Osteocyte (in vitro differentiated cells): ENCODE results near the gene FHIT. TPM values are rescaled to one million over a fixed set of nuclear protein-coding genes. Genes with fewer than 3 reads are reported as not detected.

Experiments used
- DNase-seq: peaks from one replicate; pipeline ENCODE4 v3.0.0; 2021; ENCODE audit warnings: mixed read lengths; ENCODE audit not compliant: unreplicated experiment; ENCODE audit errors: extremely low spot score
- H3K27ac Mint-ChIP-seq: one replicate; pipeline ENCODE4 v1.8.0; 2021; ENCODE audit warnings: mild to moderate bottlenecking, mixed read lengths; ENCODE audit not compliant: unreplicated experiment
- H3K27me3 Mint-ChIP-seq: one replicate; pipeline ENCODE4 v1.8.0; 2021; ENCODE audit warnings: mixed read lengths; ENCODE audit not compliant: unreplicated experiment
- H3K36me3 Mint-ChIP-seq: one replicate; pipeline ENCODE4 v1.8.0; 2021; ENCODE audit warnings: mixed read lengths; ENCODE audit not compliant: unreplicated experiment
- H3K4me1 Mint-ChIP-seq: one replicate; pipeline ENCODE4 v1.8.0; 2021; ENCODE audit warnings: mixed read lengths; ENCODE audit not compliant: unreplicated experiment
- H3K4me3 Mint-ChIP-seq: one replicate; pipeline ENCODE4 v1.8.0; 2021; ENCODE audit warnings: mild to moderate bottlenecking, moderate library complexity, mixed read lengths; ENCODE audit not compliant: unreplicated experiment
- H3K9me3 Mint-ChIP-seq: one replicate; pipeline ENCODE4 v1.8.0; 2021; ENCODE audit warnings: mixed read lengths; ENCODE audit not compliant: unreplicated experiment
- CTCF ChIP-seq: fragments of 200-600 bp; sonication (generic); IDR thresholded peaks from 2 replicates; pipeline ENCODE4 v1.5.0; 2021; ENCODE audit warnings: antibody characterized with exemption, mild to moderate bottlenecking, moderate library complexity
- total RNA-seq: library from RNA; stranded (reverse); gene quantifications from 2 replicates; pipeline ENCODE4 v1.2.1, GENCODE V29; 2021

The FHIT gene
- total RNA-seq, 1 donor from 2014 or later = 2.3 TPM

GRCh38 chr3:59865351-59865750, 1385.9 kb downstream of the FHIT start:
- Mint-ChIP-seq H3K36me3 (no peaks in the 10 kb centered on the region), H3K27me3 (no peaks in the 10 kb centered on the region), H3K4me3 (no peak overlapping the region), H3K4me1 (peaks cover 4% of the 10 kb centered on the region), H3K9me3 (no peaks in the 10 kb centered on the region), H3K27ac (no peak overlapping the region)
- no peak for DNase-seq
- TF ChIP-seq CTCF = no peak

- TF ChIP-seq CTCF = no peak
- H3K4me1 Mint-ChIP-seq = peaks cover 4% of the 10 kb centered on the region
- no peaks in the 10 kb centered on the region for H3K36me3 Mint-ChIP-seq
- H3K27me3 Mint-ChIP-seq = peaks cover 3% of the 10 kb centered on the region
- no peak overlapping the region for H3K4me3 Mint-ChIP-seq
- DNase-seq = no peak
- H3K9me3 Mint-ChIP-seq = no peaks in the 10 kb centered on the region
- H3K27ac Mint-ChIP-seq = no peak overlapping the region
These were observed 1388.6 kb downstream of the FHIT start for GRCh38 chr3:59862686-59863085.

- Mint-ChIP-seq H3K4me1 (peaks cover 4% of the 10 kb centered on the region), H3K9me3 (no peaks in the 10 kb centered on the region), H3K27me3 (peaks cover 3% of the 10 kb centered on the region), H3K27ac (no peak overlapping the region), H3K36me3 (no peaks in the 10 kb centered on the region), H3K4me3 (no peak overlapping the region)
- DNase-seq = peak; percentile 88
- TF ChIP-seq CTCF = peak; percentile 96
These were observed 1393.5 kb downstream of the FHIT start for GRCh38 chr3:59857589-59858346.

- Mint-ChIP-seq H3K27ac (no peak overlapping the region), H3K4me1 (peaks cover 4% of the 10 kb centered on the region), H3K36me3 (no peaks in the 10 kb centered on the region), H3K27me3 (peaks cover 3% of the 10 kb centered on the region), H3K4me3 (no peak overlapping the region), H3K9me3 (no peaks in the 10 kb centered on the region)
- DNase-seq = no peak
- TF ChIP-seq CTCF = no peak
These were observed 1394.3 kb downstream of the FHIT start for GRCh38 chr3:59856934-59857460.

- peaks cover 3% of the 10 kb centered on the region for H3K27me3 Mint-ChIP-seq
- H3K4me3 Mint-ChIP-seq = no peak overlapping the region
- H3K4me1 Mint-ChIP-seq = peaks cover 4% of the 10 kb centered on the region
- H3K27ac Mint-ChIP-seq = no peak overlapping the region
- TF ChIP-seq CTCF = no peak
- H3K36me3 Mint-ChIP-seq = no peaks in the 10 kb centered on the region
- peaks cover 4% of the 10 kb centered on the region for H3K9me3 Mint-ChIP-seq
- DNase-seq = no peak
These were observed 1397.1 kb downstream of the FHIT start for GRCh38 chr3:59854061-59854709.
